ENCODE results near the gene STAM2. TPM values are rescaled to one million over a fixed set of nuclear protein-coding genes. Genes with fewer than 3 reads are reported as not detected.
"Not testable (repeated sequence)": the region's sequence is repeated elsewhere in the genome, so short reads cannot be mapped to it uniquely, and the experiment has no call there.

Gene STAM2
- total RNA-seq, 1 experiment from 2014 or later = 16.0 TPM

DNA sequence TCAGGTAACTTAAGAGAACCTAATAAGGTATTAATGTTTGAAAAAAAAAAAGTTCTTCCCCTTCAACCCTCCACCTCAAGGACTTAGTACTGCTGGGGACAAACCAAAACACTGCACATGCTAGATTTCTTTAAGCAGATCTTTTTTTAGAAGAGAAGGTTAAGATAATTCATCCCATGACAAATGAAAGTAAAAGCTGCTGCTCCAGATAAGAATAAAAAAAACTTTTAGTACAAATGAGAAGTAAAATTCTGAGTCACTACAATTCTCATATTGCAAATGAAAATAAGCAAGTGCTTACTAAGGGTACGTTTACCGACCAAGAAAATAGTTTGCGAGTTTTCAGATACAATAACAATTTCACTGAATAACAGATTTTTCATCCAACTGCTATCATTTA is 8.9 kb downstream of the STAM2 start:
- Histone ChIP-seq H3K4me2 (no peak overlapping the region), H4K20me1 (ENCODE audit: insufficient read depth) (no peaks in the 10 kb centered on the region), H3F3A (ENCODE audit: insufficient read depth, low read depth) (no peaks in the 10 kb centered on the region), H3K9me2 (ENCODE audit: insufficient read depth) (no peaks in the 10 kb centered on the region), H3K79me2 (ENCODE audit: low read depth) (peaks cover 33% of the 10 kb centered on the region), H3K27ac (no peak overlapping the region), H2AFZ (no peak overlapping the region), H3K4me1 (replicated peaks; ENCODE audit: insufficient read depth) (no peaks in the 10 kb centered on the region), H3K36me3 (ENCODE audit: low read depth) (no peaks in the 10 kb centered on the region), H3K9me3 (ENCODE audit: insufficient read depth, low read depth) (no peaks in the 10 kb centered on the region; the same call in 1 of the 2 replicates), H3K4me3 (no peak overlapping the region), H3K27me3 (ENCODE audit: insufficient read depth, low read depth) (no peaks in the 10 kb centered on the region)
- ChIA-PET CTCF (no interaction called here), POLR2A (ENCODE audit: unreplicated experiment) (no interaction called here)
- TF ChIP-seq CTCF (conservative IDR thresholded peaks at IDR 0.05) = no peak
- no peak for TF ChIP-seq EZH2 (IDR thresholded peaks at IDR 0.05; ENCODE audit: low read depth)
- DNase-seq = no peak
- intact Hi-C loops (cut with micrococcal nuclease; ENCODE audit: unreplicated experiment) = no loop called here
- BruUV-seq (replicated peaks) = no TSS peak

DNA sequence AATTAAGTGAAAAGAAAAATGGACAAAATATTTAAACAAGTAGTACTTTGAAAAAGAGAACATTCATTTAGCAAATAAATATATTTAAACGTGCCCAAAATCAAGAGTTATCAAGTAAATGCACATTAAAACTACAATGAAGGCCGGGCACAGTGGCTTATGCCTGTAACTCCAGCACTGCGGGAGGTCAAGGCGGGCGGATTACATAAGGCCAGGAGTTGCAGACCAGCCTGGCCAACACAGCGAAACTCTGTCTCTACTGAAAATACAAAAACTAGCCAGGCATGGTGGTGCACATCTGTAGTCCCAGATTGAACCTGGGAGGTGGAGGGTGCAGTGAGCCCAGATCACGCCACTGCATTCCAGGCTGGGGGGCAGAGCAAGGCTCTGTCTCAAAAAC is 9.8 kb downstream of the STAM2 start:
- Histone ChIP-seq H3K27me3 (ENCODE audit: insufficient read depth, low read depth) (no peaks in the 10 kb centered on the region), H3K4me1 (replicated peaks; ENCODE audit: insufficient read depth) (no peaks in the 10 kb centered on the region), H2AFZ (no peak overlapping the region), H4K20me1 (ENCODE audit: insufficient read depth) (no peaks in the 10 kb centered on the region), H3K9me2 (ENCODE audit: insufficient read depth) (no peaks in the 10 kb centered on the region), H3K27ac (no peak overlapping the region), H3K4me3 (no peak overlapping the region), H3K9me3 (ENCODE audit: insufficient read depth, low read depth) (no peaks in the 10 kb centered on the region; the same call in 1 of the 2 replicates), H3K4me2 (no peak overlapping the region), H3F3A (ENCODE audit: insufficient read depth, low read depth) (no peaks in the 10 kb centered on the region), H3K36me3 (ENCODE audit: low read depth) (no peaks in the 10 kb centered on the region), H3K79me2 (ENCODE audit: low read depth) (peaks cover 28% of the 10 kb centered on the region)
- ChIA-PET CTCF (no interaction called here), POLR2A (ENCODE audit: unreplicated experiment) (no interaction called here)
- no peak for DNase-seq
- intact Hi-C loops (cut with micrococcal nuclease; ENCODE audit: unreplicated experiment) = no loop called here
- BruUV-seq (replicated peaks) = no TSS peak
- TF ChIP-seq EZH2 (IDR thresholded peaks at IDR 0.05; ENCODE audit: low read depth) (no peak), CTCF (conservative IDR thresholded peaks at IDR 0.05) (no peak)

GRCh38 chr2:152165306-152165705 is 10.3 kb downstream of the STAM2 start:
- H2AFZ ChIP-seq = no peak overlapping the region
- DNase-seq = no peak
- no peaks in the 10 kb centered on the region for H3K27me3 ChIP-seq (ENCODE audit: insufficient read depth, low read depth)
- POLR2A ChIA-PET (ENCODE audit: unreplicated experiment) = no interaction called here
- H3K36me3 ChIP-seq (ENCODE audit: low read depth) = no peaks in the 10 kb centered on the region
- H3K79me2 ChIP-seq (ENCODE audit: low read depth) = peaks cover 23% of the 10 kb centered on the region
- H4K20me1 ChIP-seq (ENCODE audit: insufficient read depth) = no peaks in the 10 kb centered on the region
- no peaks in the 10 kb centered on the region for H3K4me1 ChIP-seq (replicated peaks; ENCODE audit: insufficient read depth)
- intact Hi-C loops (cut with micrococcal nuclease; ENCODE audit: unreplicated experiment) = no loop called here
- H3K9me3 ChIP-seq (ENCODE audit: insufficient read depth, low read depth) = no peaks in the 10 kb centered on the region; the same call in 1 of the 2 replicates
- BruUV-seq (replicated peaks) = no TSS peak
- TF ChIP-seq EZH2 (IDR thresholded peaks at IDR 0.05; ENCODE audit: low read depth) = no peak
- TF ChIP-seq CTCF (conservative IDR thresholded peaks at IDR 0.05) = no peak
- no peak overlapping the region for H3K27ac ChIP-seq
- CTCF ChIA-PET = no interaction called here
- no peak overlapping the region for H3K4me2 ChIP-seq
- H3K9me2 ChIP-seq (ENCODE audit: insufficient read depth) = no peaks in the 10 kb centered on the region
- H3K4me3 ChIP-seq = no peak overlapping the region
- no peaks in the 10 kb centered on the region for H3F3A ChIP-seq (ENCODE audit: insufficient read depth, low read depth)

GRCh38 chr2:152163669-152164068 is 11.9 kb downstream of the STAM2 start:
- H2AFZ ChIP-seq; H3K4me2 ChIP-seq; H3K27ac ChIP-seq; H3K4me1 ChIP-seq (replicated peaks; ENCODE audit: insufficient read depth); H3K9me2 ChIP-seq (ENCODE audit: insufficient read depth); CTCF ChIA-PET; BruUV-seq (replicated peaks); H3K27me3 ChIP-seq (ENCODE audit: insufficient read depth, low read depth); intact Hi-C loops (cut with micrococcal nuclease; ENCODE audit: unreplicated experiment); H3K4me3 ChIP-seq; H3F3A ChIP-seq (ENCODE audit: insufficient read depth, low read depth); H4K20me1 ChIP-seq (ENCODE audit: insufficient read depth); H3K9me3 ChIP-seq (ENCODE audit: insufficient read depth, low read depth); DNase-seq; H3K36me3 ChIP-seq (ENCODE audit: low read depth): not testable (repeated sequence)
- peaks cover 12% of the 10 kb centered on the region for H3K79me2 ChIP-seq (ENCODE audit: low read depth)
- POLR2A ChIA-PET (ENCODE audit: unreplicated experiment) = interaction anchor here (0.7 kb wide), 1 partner anchor 321 kb away, joined by 3 read pairs; no protein-coding TSS in a partner anchor
